D721Med (cell line): ENCODE data around the gene TTC33.

Experiments
- DNase-seq: peaks from one replicate; pipeline ENCODE4 v3.0.0; 2011; ENCODE audit warnings: low spot score; ENCODE audit not compliant: insufficient read length
- FAIRE-seq: peaks from 2 replicates; lab custom pipeline; 2011; peaks lifted over from hg19 to GRCh38; lab: Jason Lieb, UNC
- CTCF ChIP-seq: IDR thresholded peaks from 2 replicates; pipeline ENCODE4 v1.5.1; 2012; ENCODE audit warnings: mild to moderate bottlenecking, control low read depth; ENCODE audit not compliant: insufficient read depth; ENCODE audit errors: missing control alignments

TTC33 gene

GRCh38 chr5:40678460-40679147 is 77.2 kb downstream of the TTC33 start:
- TF ChIP-seq CTCF: no peak
- no peak for FAIRE-seq
- no peak for DNase-seq

GRCh38 chr5:40678026-40678425 is 77.7 kb downstream of the TTC33 start:
- no peak for TF ChIP-seq CTCF
- FAIRE-seq (no peak), DNase-seq (no peak)

GRCh38 chr5:40677456-40677855 is 78.3 kb downstream of the TTC33 start:
- TF ChIP-seq CTCF: no peak

DNA sequence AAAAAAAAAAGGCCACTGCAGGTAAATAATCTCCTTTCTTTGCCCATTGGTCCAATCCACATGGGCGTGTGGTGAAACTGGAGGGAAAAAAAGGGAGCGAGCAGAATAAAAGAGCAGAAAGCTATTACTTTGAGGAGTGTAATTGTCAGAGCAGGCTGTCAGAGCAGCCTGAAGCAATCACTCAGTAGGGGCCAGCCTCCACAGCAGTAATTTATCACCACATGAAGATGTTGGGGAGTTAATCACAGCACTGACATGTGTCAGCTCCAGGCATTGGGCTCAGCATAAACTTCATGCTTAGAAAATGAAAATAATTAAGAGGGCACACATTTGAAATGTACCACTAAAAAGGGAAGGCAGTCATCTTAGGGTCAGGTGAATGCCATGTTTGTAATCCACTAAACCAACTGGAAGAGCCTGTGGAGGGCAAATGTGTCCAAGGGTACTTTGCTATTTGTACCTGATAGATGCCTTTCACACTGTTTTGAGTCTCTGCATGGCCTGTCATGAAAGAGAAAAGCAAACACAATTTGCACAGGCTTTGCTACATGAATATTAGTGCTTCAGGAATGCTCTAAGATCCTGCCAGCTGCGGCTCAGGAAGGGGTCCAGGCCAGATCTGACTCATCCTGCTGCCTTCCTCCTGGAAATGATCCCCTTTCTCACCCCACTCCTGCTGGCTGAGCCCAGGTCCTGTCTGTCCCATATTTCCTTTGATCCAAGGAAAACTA is 79.0 kb downstream of the TTC33 start:
- no peak for DNase-seq
- FAIRE-seq: no peak
- no peak for TF ChIP-seq CTCF

More at GRCh38 chr5:40677456-40677855, 78.3 kb downstream of the TTC33 start:
- DNase-seq (no peak), FAIRE-seq (no peak)

- no peak for DNase-seq
These were observed 80.2 kb downstream of the TTC33 start for GRCh38 chr5:40675396-40676133.

DNA sequence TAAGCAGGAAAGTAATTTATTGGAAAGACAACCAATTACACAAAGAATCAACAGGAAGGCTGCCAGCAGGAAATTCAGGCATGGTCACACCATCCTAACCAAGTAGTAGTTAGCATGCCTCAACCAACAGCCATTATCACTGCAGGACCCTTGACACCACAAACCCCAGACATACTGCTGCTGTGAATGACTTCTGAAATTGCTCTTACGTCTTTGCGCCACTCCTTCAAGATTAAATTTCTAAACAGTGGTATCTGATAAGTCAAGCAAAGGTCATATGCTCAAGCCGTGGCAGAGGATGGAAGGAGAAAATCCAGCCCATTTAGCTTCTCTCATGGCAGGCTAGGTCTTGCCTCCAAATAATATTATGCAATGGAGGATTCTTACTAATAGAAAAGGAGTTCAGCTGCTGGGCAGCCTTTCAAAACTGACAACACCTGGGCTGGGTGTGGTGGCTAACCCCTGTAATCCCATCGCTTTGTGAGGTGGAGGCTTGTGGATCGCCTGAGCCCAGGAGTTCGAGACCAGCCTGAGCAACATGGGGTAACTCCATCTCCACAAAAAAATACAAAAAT is 81.0 kb downstream of the TTC33 start:
- no peak for DNase-seq
- TF ChIP-seq CTCF: no peak
- FAIRE-seq: no peak

More at GRCh38 chr5:40675396-40676133, 80.2 kb downstream of the TTC33 start:
- no peak for FAIRE-seq
- no peak for TF ChIP-seq CTCF
